GM12865 (cell line): ENCODE measurements around the gene NYAP1.

ENCODE experiments used
- DNase-seq: peaks from one replicate; pipeline ENCODE4 v3.0.0; 2010; ENCODE audit warnings: low read depth
- H3K4me3 ChIP-seq: 2 replicates; pipeline ENCODE4 v1.5.1; 2011; ENCODE audit warnings: mild to moderate bottlenecking, low read depth, low read length, control low read depth
- TF ChIP-seq, protein P1 (sequence below): IDR thresholded peaks from 2 replicates; pipeline ENCODE4 v1.5.1; 2011; ENCODE audit warnings: low read length, control low read depth, low read depth, inconsistent platforms; ENCODE audit not compliant: insufficient read depth; ENCODE audit errors: missing control alignments

NYAP1 gene

GRCh38 chr7:100465702-100466311 lies 17.9 kb upstream of the NYAP1 start:
- DNase-seq = no peak
- H3K4me3 ChIP-seq = no peak overlapping the region
- TF ChIP-seq, protein P1, sequence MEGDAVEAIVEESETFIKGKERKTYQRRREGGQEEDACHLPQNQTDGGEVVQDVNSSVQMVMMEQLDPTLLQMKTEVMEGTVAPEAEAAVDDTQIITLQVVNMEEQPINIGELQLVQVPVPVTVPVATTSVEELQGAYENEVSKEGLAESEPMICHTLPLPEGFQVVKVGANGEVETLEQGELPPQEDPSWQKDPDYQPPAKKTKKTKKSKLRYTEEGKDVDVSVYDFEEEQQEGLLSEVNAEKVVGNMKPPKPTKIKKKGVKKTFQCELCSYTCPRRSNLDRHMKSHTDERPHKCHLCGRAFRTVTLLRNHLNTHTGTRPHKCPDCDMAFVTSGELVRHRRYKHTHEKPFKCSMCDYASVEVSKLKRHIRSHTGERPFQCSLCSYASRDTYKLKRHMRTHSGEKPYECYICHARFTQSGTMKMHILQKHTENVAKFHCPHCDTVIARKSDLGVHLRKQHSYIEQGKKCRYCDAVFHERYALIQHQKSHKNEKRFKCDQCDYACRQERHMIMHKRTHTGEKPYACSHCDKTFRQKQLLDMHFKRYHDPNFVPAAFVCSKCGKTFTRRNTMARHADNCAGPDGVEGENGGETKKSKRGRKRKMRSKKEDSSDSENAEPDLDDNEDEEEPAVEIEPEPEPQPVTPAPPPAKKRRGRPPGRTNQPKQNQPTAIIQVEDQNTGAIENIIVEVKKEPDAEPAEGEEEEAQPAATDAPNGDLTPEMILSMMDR = no peak

DNA sequence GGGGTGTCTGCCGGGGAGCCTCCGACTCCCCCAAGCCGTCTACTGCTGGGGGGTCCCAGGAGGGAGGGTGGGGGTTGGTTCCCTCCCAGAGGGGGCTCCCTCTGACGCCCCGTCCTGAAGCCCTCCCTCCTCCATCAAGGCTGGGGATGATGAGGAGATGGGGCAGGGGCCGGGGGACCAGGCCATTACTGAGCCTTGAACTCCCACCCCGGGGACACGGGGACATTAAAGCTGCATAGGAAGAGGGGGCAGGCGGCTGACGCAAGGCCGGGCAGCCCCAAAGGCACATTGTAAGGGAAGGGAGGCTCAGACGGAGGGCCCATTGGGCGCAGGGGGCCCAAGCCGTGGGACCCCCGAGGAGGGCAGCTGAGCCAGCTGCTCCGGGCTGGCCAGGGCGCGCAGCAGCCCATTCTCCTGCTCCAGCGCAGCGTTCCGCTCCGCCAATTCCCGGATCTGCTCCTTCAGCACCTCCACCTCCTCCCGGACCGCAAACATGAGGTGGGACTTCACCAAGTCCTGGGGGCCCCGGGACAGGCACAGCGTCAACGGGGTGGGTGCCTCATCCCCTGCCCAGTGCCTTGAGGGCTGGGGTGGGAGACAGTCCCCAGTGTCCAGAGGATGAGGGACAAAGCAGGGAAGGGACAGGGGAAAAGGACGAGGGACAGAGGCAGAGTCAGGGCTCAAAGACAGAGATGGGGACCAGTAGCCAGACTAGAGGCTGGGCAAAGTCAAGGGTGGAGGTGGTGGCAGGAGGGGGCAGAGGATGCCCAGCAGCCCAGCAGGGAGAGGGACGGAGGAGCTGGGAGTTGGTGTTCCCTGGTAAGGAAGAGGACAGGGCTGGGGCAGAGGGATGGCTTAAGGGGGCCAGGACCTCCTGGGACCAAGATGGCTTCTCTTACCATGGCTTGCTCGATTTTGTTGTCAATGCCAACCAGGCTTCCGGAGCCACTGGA lies 16.8 kb upstream of the NYAP1 start:
- H3K4me3 ChIP-seq = no peak overlapping the region
- TF ChIP-seq, protein P1 = no peak
- no peak for DNase-seq

DNA sequence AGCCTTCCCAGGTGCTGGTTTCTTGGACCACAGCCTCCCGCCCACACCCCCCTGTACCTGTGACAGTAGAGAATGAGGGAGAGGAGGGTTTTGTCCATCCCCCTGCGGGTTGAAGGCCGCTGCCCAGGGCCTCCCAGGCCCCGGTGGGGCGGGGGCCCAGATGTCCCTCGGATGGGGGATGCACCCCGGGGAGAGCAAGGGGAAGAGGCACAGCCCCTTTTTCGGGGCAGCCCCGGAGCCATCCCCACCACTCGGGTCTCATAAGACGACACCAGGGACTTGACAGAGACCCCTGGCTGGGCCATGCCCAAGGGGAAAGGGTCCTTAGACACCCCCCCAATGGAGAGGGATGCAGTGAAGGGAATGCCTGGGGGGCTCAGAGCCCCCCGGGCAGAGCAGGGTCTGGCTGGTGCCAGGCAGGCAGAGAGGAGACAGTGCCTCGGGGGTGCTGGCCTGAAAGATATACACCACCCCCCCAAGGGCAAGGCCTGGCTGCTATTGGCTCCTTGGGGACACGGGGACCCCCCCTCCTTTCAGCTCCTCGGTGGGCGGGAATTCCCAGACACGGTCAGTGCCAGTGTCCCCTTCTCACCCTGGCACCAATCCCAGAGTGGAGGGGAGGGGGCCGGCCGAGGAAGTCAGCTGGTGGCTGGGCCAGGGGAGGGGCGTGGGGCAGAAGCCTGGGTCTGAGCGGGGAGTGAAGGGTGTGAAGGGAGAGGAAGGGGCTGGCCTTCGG lies 15.9 kb upstream of the NYAP1 start:
- no peak for DNase-seq
- no peak overlapping the region for H3K4me3 ChIP-seq
- TF ChIP-seq, protein P1 = no peak

DNA sequence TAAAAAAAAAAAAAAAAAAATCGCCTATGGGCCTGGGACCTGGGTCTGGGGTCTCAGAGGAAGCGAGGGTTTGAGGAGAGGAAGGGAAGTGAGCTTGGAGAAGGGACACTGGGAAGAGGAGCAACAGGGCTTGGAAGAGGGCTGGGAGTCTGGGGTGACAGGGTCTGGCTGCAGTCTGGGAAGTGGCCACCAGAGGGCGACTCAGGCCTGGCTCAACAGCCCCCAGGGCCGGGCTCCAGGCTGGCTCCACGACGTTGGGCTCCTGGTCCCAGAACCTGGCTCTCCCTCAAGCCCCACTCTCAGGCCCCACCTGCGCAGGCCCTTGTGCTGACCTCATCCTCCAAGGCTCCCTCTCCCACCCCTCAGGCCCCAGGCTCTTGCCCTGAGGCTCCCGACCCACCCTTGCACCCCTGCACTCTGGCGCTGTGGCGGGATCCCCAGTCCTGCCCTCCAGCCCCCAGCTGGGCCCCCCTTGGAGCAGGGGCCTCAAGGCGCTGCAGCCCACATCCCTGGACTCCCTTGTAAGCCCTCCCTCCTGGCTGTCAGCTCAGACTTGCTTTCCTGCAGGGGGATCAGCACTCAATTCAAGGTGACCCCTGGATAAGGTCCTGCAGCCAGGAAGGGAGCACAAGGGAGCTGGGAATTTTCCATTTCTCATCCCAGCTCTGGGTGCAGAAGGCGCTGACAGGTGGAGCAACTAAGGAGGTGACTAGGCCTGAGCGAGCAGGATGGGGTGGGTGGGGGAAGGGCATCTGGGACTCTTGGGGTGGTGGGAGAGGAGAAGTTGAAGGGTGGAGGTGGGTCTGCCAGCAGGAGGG lies 14.3 kb upstream of the NYAP1 start:
- TF ChIP-seq, protein P1 = peak; percentile 97
- peak; percentile 83 for DNase-seq
- no peak overlapping the region for H3K4me3 ChIP-seq

DNA sequence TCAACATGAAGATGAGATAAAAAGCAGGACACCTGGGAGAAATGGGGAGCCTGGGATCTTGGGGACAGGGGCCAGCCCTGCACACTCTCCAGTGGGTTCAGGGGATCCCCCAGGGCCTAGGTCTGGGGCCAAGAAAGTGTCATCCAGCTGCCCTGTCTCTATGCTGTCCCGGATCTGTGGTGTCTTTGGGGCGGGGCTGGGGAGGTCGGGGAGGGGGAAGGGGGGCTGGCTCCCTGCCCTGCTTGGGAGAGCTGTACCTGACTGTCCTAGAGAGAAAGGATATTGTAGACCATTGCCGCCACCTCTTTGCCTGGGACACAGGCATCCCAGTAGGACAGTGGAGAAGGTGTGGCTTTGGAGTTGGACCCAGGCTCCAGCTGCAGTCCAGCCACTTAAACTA lies 12.7 kb upstream of the NYAP1 start:
- TF ChIP-seq, protein P1 = no peak
- no peak for DNase-seq
- no peak overlapping the region for H3K4me3 ChIP-seq

- no peak overlapping the region for H3K4me3 ChIP-seq
- TF ChIP-seq, protein P1 = no peak
- DNase-seq = no peak
Measured at GRCh38 chr7:100472121-100472851, 11.4 kb upstream of the NYAP1 start.
